Epidermal melanocyte (primary cell): ENCODE results near the gene FBXO22.
"Not testable (repeated sequence)": the region's sequence is repeated elsewhere in the genome, so short reads cannot be mapped to it uniquely, and the experiment has no call there.

ENCODE experiments used
- DNase-seq: peaks from one replicate; pipeline ENCODE4 v3.0.0; 2011; ENCODE audit warnings: low spot score; ENCODE audit not compliant: insufficient read length

The FBXO22 gene

GRCh38 chr15:75903331-75904239 is at the start of gene FBXO22:
FBXO22 (plus strand) TSS chr15:75903878; CDS start chr15:75903964, 86 bp downstream.
- peak; percentile 60 for DNase-seq

GRCh38 chr15:75857886-75858285 is 45.8 kb upstream of the FBXO22 start:
- no peak for DNase-seq

DNA sequence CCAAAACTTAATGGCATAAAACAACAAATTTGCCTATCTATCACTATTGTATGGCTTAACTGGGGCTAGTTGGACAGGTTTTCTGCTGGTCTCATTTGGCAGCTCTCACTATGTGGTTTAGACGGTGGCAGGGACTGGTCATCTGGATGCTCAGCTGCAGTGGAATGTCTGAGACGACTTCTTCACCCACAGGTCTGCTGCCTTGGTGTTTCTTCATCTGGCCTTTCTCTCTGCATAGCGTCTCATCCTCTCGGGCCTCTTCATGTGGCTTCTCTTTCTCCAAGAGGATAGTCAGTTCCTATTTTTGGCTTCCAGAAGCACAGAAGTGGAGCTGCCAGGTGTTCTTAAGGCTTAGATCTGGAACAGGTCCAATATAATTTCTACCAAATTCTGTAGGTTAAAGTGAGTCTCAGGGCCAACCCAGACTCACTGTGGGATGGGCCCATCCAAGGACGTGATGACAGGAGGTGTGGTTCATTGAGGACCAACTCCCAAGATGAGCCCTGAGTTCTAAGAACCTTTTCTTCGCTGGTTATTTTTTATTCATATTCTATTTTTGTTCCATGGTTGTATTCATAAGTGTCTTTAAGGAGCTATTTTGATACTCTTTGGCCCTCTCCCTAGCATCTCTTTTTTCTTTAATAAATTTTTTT is 41.8 kb upstream of the FBXO22 start:
- no peak for DNase-seq

DNA sequence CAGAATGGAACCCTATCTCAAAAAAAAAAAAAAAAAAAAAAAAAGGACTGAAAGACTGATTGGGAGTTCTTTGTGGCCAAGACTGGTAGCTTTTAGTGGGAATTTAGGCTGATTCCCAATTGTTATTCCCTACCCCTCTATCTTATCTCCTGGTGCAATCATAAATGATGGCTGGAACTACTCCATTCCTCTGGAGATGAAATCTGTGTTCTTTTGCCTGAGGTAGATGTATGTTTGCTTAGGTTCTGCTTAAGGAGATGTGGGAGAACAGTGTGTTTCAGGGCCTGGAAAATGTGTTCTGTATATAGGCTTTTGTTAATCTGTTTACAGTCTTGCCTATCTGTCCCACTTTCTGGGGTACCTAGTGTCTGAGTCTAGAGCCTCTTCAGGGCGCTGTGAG is 40.9 kb upstream of the FBXO22 start:
- DNase-seq = no peak

GRCh38 chr15:75864213-75865059 is 39.2 kb upstream of the FBXO22 start:
- no peak for DNase-seq

- DNase-seq = not testable (repeated sequence)
Measured at GRCh38 chr15:75866045-75866444, 37.6 kb upstream of the FBXO22 start.

DNA sequence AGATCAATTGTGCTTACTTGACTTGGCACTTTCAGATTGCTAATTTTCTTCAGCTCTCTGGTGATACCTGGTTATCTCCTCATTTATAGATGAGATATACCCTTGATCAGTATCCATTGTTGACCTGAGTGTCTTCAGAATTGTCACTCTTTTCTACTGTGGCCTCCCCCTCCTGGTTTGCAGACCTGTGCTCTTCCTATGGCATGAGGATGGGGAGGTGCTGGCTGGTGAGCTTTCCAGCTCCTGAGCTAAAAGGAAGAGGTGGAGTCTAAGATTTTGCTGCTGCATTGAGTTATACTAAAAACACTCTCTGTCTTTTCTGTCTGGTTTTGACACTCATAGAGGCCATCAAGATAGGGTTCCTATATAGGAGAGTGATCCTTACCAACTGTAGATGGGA is 36.8 kb upstream of the FBXO22 start:
- DNase-seq = no peak

GRCh38 chr15:75867449-75867848 is 36.2 kb upstream of the FBXO22 start:
- DNase-seq = no peak

DNA sequence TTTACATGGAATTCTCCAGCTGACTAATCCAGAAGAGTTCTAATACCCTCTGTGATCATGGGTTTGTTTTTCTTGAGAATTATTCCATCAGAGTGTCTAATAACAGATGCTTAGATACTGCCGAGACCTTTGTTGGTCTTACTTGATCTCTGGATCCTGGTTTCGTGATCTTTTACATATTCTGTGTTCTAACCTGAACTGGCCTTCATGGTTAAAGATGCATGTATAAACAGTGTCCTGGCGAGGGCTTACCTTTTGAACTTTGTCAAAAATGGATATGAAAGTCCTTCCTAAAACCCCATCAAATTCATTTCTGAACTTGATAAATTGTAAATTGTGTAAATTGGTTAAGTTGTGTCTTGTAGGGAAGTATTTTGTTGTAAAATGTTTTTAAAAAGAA is 35.7 kb upstream of the FBXO22 start:
- DNase-seq = no peak

- no peak for DNase-seq
Measured at GRCh38 chr15:75869446-75869845, 34.2 kb upstream of the FBXO22 start.

DNA sequence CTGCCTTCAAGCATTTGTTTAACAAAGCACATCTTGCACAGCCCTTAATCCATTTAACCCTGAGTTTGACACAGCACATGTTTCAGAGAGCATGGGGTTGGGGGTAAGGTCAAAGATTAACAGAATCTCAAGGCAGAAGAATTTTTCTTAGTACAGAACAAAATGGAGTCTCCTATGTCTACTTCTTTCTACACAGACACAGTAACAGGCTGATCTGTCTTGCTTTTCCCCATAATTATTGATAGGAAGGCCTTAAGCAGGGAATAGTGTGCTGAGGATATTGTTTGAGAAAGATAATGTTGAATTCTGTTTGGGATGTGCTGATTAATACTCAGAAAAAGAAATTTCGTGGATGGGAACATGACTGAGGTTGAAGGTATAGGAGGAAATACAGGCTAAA is 32.1 kb upstream of the FBXO22 start:
- not testable (repeated sequence) for DNase-seq

DNA sequence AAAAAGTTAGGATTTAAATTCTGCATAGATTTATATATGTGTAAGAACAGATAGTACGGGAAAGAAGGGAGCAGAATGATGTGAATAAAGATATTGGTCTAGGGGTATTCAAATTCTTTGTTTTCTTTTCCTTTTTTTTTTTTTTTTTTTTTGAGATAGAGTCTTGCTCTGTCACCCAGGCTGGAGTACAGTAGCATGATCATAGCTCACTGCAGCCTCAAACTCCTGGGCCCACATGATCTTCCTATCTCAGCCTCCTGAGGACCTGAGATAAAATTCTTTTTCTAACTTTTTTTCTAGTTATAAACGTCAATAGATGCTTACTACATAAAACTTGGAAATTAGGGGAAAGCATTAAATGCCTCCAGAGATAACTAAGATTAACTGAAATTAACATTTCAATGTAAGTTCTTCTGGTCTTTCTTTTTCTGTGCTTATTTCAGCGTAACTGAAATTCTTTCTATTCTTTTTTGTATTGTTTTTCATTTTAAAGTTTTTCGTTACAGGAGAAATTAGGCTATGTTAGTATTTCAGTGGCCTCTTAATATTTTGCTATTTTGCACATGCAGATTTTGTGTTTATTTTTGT is 31.2 kb upstream of the FBXO22 start:
- DNase-seq = no peak

GRCh38 chr15:75884041-75884440 is 19.6 kb upstream of the FBXO22 start:
- DNase-seq = no peak

DNA sequence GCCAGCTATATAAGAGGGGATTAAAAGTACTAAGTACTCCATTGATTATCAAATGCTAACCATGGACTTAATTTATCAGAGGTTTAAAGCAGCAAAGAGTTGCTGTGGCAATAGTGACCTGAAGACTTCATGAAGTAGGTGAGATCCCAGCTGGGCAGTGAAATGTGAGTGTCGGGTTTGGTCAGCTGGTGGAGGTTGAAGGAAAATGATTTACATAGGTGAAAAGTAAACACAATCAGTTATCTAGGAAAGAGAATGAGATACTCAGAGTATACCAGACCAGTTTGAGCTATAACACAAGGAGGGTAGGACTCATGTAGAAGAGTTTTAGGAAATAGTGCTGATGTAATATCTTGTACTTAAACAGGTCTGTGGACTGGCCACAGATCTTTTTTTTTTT is 16.5 kb upstream of the FBXO22 start:
- no peak for DNase-seq

DNA sequence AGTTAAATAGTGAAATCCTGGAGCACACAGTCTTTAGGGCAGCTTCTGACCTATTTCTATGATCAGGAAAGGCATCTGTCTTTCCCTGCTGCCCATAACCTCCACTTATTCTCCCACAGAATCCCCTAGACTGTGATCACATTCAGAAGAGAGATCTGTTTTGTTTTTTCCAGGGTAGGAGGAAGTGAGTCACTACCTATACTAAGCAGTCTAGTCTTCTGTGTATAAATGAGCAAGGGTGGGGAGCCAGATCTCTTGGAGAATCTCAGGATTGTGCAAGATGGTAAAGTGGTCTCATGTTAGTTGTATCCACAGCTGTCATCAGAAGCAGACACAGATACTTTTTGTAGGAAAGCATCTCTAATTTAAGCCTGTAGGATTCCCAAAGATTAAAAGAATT is 11.8 kb upstream of the FBXO22 start:
- DNase-seq = no peak

DNA sequence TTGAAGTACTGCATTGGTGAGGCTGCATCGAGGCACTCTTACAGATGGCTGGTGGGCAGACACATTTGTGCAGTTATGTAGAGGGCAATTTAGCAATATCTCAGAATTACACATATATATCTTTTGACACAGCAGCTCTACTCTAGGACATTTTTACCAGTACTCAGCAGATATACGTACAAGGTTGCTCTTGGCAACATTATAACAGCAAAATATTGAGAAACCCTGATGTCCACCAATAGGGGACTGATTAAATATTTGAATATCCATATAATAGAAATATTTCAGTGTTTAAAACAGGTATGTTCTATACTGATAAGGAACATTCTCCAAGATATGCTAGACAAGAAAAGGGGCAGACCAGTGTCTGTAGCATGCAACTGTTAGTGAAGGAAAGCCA is 7.9 kb upstream of the FBXO22 start:
- no peak for DNase-seq

DNA sequence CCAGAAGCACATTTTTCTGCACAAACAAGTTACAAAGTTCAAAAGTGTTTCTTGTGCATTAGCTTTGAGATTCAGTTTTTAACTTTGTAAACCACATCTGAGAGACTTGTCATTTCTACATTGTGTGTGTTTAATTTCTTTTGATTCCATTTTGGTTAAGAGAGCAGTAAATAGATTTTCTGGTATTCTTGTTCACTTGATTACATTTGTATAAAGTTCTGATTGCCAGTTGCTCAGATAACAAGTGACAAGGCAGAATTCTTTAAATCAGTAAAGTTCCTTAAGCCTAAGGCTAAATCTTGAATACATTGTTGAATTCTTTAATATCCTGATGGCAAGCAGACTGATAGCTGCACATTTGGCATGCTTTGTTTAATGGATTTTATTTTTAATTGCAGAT is 3.1 kb upstream of the FBXO22 start:
- DNase-seq = no peak

- DNase-seq = no peak
Measured at GRCh38 chr15:75902129-75902557, 1.5 kb upstream of the FBXO22 start.

DNA sequence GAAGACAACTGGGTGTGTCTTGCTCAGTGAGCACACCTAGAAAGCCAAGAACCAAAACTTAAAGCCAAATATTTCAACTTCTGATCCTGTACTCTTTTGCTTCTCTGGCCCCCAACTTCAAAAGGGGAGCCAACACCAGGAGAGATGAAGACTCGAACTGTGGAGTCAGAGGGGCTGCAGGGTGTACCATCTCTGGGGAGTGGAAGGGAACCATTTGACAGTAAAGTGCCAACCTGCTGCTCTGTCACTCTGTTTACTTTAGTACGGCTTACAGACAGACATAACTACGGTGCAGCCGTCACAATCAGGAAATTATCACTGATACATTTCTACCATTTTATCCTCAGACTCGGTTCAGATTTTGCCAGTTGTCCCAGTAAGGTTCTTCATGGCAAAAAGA is 1.6 kb downstream of the FBXO22 start:
- DNase-seq = no peak

- DNase-seq = not testable (repeated sequence)
Measured at GRCh38 chr15:75910355-75910754, 6.7 kb downstream of the FBXO22 start.

- no peak for DNase-seq
Measured at GRCh38 chr15:75916978-75917377, 13.3 kb downstream of the FBXO22 start.
